K562 (cell line): ENCODE data around the gene CNNM4. TPM values are rescaled to one million over a fixed set of nuclear protein-coding genes. Genes with fewer than 3 reads are reported as not detected.

Source experiments
- ADNP ChIP-seq: fragments of 200-800 bp; sonication (Bioruptor generic); IDR thresholded peaks from 2 replicates; pipeline ENCODE4 v1.6.1; 2016; ENCODE audit warnings: missing genetic modification characterization, missing compliant biosample characterization
- ATF1 ChIP-seq, 2 experiments: fragments of 450-650 bp in 1 of 2; IDR thresholded peaks; 2 replicates each; pipeline ENCODE4 v1.6.1; 2016; ENCODE audit warnings: missing compliant biosample characterization in 1 of 2, missing genetic modification characterization in 1 of 2
- CHD4 ChIP-seq: fragments of 200-600 bp; sonication (generic); IDR thresholded peaks from 3 replicates; pipeline ENCODE4 v1.6.1; 2012; ENCODE audit warnings: low read depth, mild to moderate bottlenecking, mixed read lengths, low read length, inconsistent platforms; ENCODE audit not compliant: insufficient read depth, insufficient replicate concordance, poor library complexity, severe bottlenecking
- CREB5 ChIP-seq: fragments of 250-450 bp; sonication (Bioruptor Pico); IDR thresholded peaks from 2 replicates; pipeline ENCODE4 v1.5.0; 2020; ENCODE audit warnings: mild to moderate bottlenecking
- EHMT2 ChIP-seq: fragments of 450-650 bp; IDR thresholded peaks from 2 replicates; pipeline ENCODE4 v1.6.1; 2018; ENCODE audit warnings: antibody characterized with exemption
- ELK3 ChIP-seq: fragments of 450-650 bp; formaldehyde crosslinking; IDR thresholded peaks from 2 replicates; pipeline ENCODE4 v1.4.0; 2020; ENCODE audit warnings: mild to moderate bottlenecking
- FOS ChIP-seq: IDR thresholded peaks from 3 replicates; pipeline ENCODE4 v1.6.1; 2011; ENCODE audit not compliant: insufficient read length; ENCODE audit errors: extremely low read depth
- FOXP1 ChIP-seq: sonication (generic); formaldehyde crosslinking; IDR thresholded peaks from 2 replicates; pipeline ENCODE4 v1.8.0; 2022; ENCODE audit warnings: mild to moderate bottlenecking, missing genetic modification reagents
- GABPA ChIP-seq: fragments of 200-800 bp; sonication (Bioruptor generic); conservative IDR thresholded peaks from 2 replicates; pipeline ENCODE4 v1.6.1; 2016; ENCODE audit warnings: low read depth, missing genetic modification characterization, missing compliant biosample characterization
- GABPB1 ChIP-seq: sonication (generic); formaldehyde crosslinking; IDR thresholded peaks from 2 replicates; pipeline ENCODE4 v1.8.0; 2022; ENCODE audit warnings: mild to moderate bottlenecking, missing genetic modification reagents
- MBD2 ChIP-seq: sonication (generic); IDR thresholded peaks from 2 replicates; pipeline ENCODE4 v1.6.1; 2016; ENCODE audit warnings: low read depth, borderline replicate concordance
- MCM3 ChIP-seq: fragments of 450-650 bp; IDR thresholded peaks from 2 replicates; pipeline ENCODE4 v1.6.1; 2016
- PHB ChIP-seq: fragments of 250-450 bp; sonication (Bioruptor Pico); IDR thresholded peaks from 2 replicates; pipeline ENCODE4 v1.5.0; 2021
- SFPQ ChIP-seq: fragments of 200-400 bp; formaldehyde crosslinking; IDR thresholded peaks from 2 replicates; pipeline ENCODE4 v1.6.1; 2017; ENCODE audit warnings: mild to moderate bottlenecking, low read depth, low read length, moderate library complexity
- SMARCA5 ChIP-seq: fragments of 450-650 bp; IDR thresholded peaks from 2 replicates; pipeline ENCODE4 v1.6.1; 2016
- SMARCB1 ChIP-seq: IDR thresholded peaks from 2 replicates; pipeline ENCODE4 v1.6.1; 2011; ENCODE audit warnings: improper control_type of control experiment, low read depth; ENCODE audit not compliant: insufficient read length
- SP1 ChIP-seq: sonication (generic); formaldehyde crosslinking; IDR thresholded peaks from 2 replicates; pipeline ENCODE4 v1.8.1; 2022; ENCODE audit warnings: mild to moderate bottlenecking, missing genetic modification reagents
- VEZF1 ChIP-seq: fragments of 200-800 bp; sonication (Bioruptor generic); IDR thresholded peaks from 2 replicates; pipeline ENCODE4 v1.6.1; 2017; ENCODE audit warnings: missing genetic modification characterization, missing compliant biosample characterization
- ZBTB17 ChIP-seq: fragments of 450-650 bp; formaldehyde crosslinking; IDR thresholded peaks from 2 replicates; pipeline ENCODE4 v1.4.0; 2020; ENCODE audit warnings: mild to moderate bottlenecking
- ZC3H4 ChIP-seq: sonication (generic); formaldehyde crosslinking; IDR thresholded peaks from 2 replicates; pipeline ENCODE4 v1.9.0; 2021; ENCODE audit warnings: missing genetic modification reagents, borderline replicate concordance
- ZNF347 ChIP-seq: fragments of 450-650 bp; formaldehyde crosslinking; IDR thresholded peaks from 2 replicates; pipeline ENCODE4 v1.4.0; 2020; ENCODE audit warnings: low read depth, mild to moderate bottlenecking, moderate library complexity
- ZNF384 ChIP-seq: IDR thresholded peaks from 2 replicates; pipeline ENCODE4 v1.6.1; 2012; ENCODE audit warnings: low read depth, low read length, improper control_type of control experiment
- ZNF551 ChIP-seq: fragments of 250-450 bp; sonication (Bioruptor Pico); IDR thresholded peaks from 2 replicates; pipeline ENCODE4 v1.5.0; 2021; ENCODE audit warnings: mild to moderate bottlenecking, moderate library complexity
- ZNF75A ChIP-seq: fragments of 450-650 bp; formaldehyde crosslinking; IDR thresholded peaks from 2 replicates; pipeline ENCODE4 v1.4.0; 2020; ENCODE audit warnings: mild to moderate bottlenecking
- polyA plus RNA-seq, 8 experiments: library from polyadenylated mRNA; depleted of rRNA in 4 of 8; stranded (reverse) in 5 of 8; unstranded in 3 of 8; fragments of >200 nt; fragmentation: Nextera tagmentation in 2 of 8; fragmentation: Illumina TruSeq in 1 of 8; extraction: Ambion mirVana in 2 of 8; extraction: Trizol in 1 of 8; gene quantifications; 2 replicates each; pipeline versions ENCODE4 v1.2.1 to v1.2.3, GENCODE V29; 2011 to 2014; ENCODE audit warnings: inconsistent platforms in 1 of 8, missing spikeins in 1 of 8
- total RNA-seq, 7 experiments: library from RNA; depleted of rRNA in 6 of 7; stranded (reverse); fragments of >200 nt in 6 of 7; fragmentation: Illumina TruSeq in 2 of 7; extraction: Trizol in 2 of 7; gene quantifications; 2 replicates each; pipeline versions ENCODE4 v1.2.1 to v1.2.3, GENCODE V29; 2011 to 2021; ENCODE audit warnings: low replicate concordance in 1 of 7

CNNM4 gene
- total and polyA plus RNA-seq, 9 of the 15 experiments (the other 6 are each of a cell fraction or from before 2014, with no cell fraction given): 0.96 to 6.3 (median 2.8) TPM

- TF ChIP-seq SMARCB1 (no peak), ZNF347 (CRISPR knock-in tag) (no peak), MCM3 (no peak), FOS (peak; percentile 85), CREB5 (CRISPR knock-in tag) (no peak), ZNF75A (CRISPR knock-in tag) (no peak), MBD2 (peak; percentile 91), ZBTB17 (CRISPR knock-in tag) (no peak), CHD4 (no peak), EHMT2 (peak; percentile 29; the same call in 1 of the 2 replicates), SP1 (CRISPR knock-in tag) (peak; percentile 98), GABPB1 (CRISPR knock-in tag) (0 out of 2 replicates have a peak, but pooled peaks have one; percentile 35), SMARCA5 (no peak), SFPQ (no peak), ZC3H4 (CRISPR knock-in tag) (peak; percentile 54; the same call in 1 of the 2 replicates), ADNP (tag) (no peak), FOXP1 (CRISPR knock-in tag) (no peak), ZNF551 (CRISPR knock-in tag) (no peak), ELK3 (CRISPR knock-in tag) (no peak), GABPA (tag) (0 out of 2 replicates have a peak, but pooled peaks have one; percentile 46), ATF1 (CRISPR knock-in tag; IDR thresholded peaks at IDR 0.05) (no peak), ATF1 (tag; IDR thresholded peaks at IDR 0.05) (peak; percentile 63; the same call in 1 of the 2 replicates), PHB (CRISPR knock-in tag) (no peak), ZNF384 (no peak), VEZF1 (CRISPR knock-in tag) (peak; percentile 97)
These were observed 20.9 kb upstream of the CNNM4 start, which contains the start of gene LMAN2L (continued) for GRCh38 chr2:96739633-96740428.
